Peyer's patch (tissue), 4 donors: ENCODE data around the gene SPATS1. TPM values are rescaled to one million over a fixed set of nuclear protein-coding genes. Genes with fewer than 3 reads are reported as not detected.

ENCODE experiments used
- DNase-seq, 3 donors: peaks; one replicate each; pipeline ENCODE4 v3.0.0-alpha.2; 2017 to 2019
- H3K27ac ChIP-seq, 4 donors: fragments of 200-600 bp; sonication (generic); one replicate each; pipeline ENCODE4 v1.5.1; 2016 to 2019
- H3K27me3 ChIP-seq, 2 donors: fragments of 200-600 bp; sonication (generic); one replicate each; pipeline ENCODE4 v1.5.1; 2019
- H3K36me3 ChIP-seq, 3 donors: fragments of 200-600 bp; sonication (generic); one replicate each; pipeline ENCODE4 v1.5.1; 2016 to 2019
- H3K4me1 ChIP-seq, 4 donors: fragments of 200-600 bp; sonication (generic); one replicate each; pipeline ENCODE4 v1.5.1; 2016 to 2019
- H3K4me3 ChIP-seq, 4 donors: fragments of 200-600 bp; sonication (generic); 1 replicate in 3 of 4; 2 replicates in 1 of 4; pipeline ENCODE4 v1.5.1; 2016 to 2019; ENCODE audit warnings: mild to moderate bottlenecking in 1 of 4
- H3K9me3 ChIP-seq, 4 donors: fragments of 200-600 bp; sonication (generic); one replicate each; pipeline ENCODE4 v1.5.1; 2016 to 2019; ENCODE audit warnings: mild to moderate bottlenecking in 1 of 4
- CTCF ChIP-seq, 6 experiments: fragments of 450-650 bp in 4 of 6; fragments of 200-600 bp in 2 of 6; sonication (generic) in 1 of 6; IDR thresholded peaks; one replicate each; pipeline ENCODE4 v1.5.1; 2017 to 2019; ENCODE audit warnings: antibody characterized with exemption in 6 of 6, mild to moderate bottlenecking in 3 of 6, moderate library complexity in 1 of 6
- POLR2A ChIP-seq, 2 donors: fragments of 450-650 bp; IDR thresholded peaks; one replicate each; pipeline ENCODE4 v1.5.1; 2017; ENCODE audit warnings: antibody characterized with exemption in 2 of 2, mild to moderate bottlenecking in 2 of 2, moderate library complexity in 2 of 2
- total RNA-seq, 4 donors: library from RNA; depleted of rRNA; stranded (reverse); fragments of >200 nt; gene quantifications; one replicate each; pipeline ENCODE4 v1.1.0, GENCODE V29; 2016

Gene SPATS1
- total RNA-seq, 4 donors from 2014 or later, result not detected

- no peaks in the 10 kb centered on the region for H3K27me3 ChIP-seq
- no peaks in the 10 kb centered on the region for H3K9me3 ChIP-seq
- H3K27ac ChIP-seq, result no peak overlapping the region
- TF ChIP-seq CTCF (IDR thresholded peaks at IDR 0.05) (no peak), POLR2A (IDR thresholded peaks at IDR 0.05) (no peak)
- no peak overlapping the region for H3K4me3 ChIP-seq
- DNase-seq, result no peak
- no peaks in the 10 kb centered on the region for H3K4me1 ChIP-seq
- H3K36me3 ChIP-seq, result no peaks in the 10 kb centered on the region
These were observed 9.8 kb downstream of the SPATS1 start for GRCh38 chr6:44352259-44352658.

- H3K4me1 ChIP-seq, result no peaks in the 10 kb centered on the region
- no peak for DNase-seq
- no peak for TF ChIP-seq POLR2A (IDR thresholded peaks at IDR 0.05)
- TF ChIP-seq CTCF (IDR thresholded peaks at IDR 0.05), result no peak
These were observed 10.9 kb downstream of the SPATS1 start for GRCh38 chr6:44353336-44353735.

GRCh38 chr6:44355640-44356039, 13.2 kb downstream of the SPATS1 start:
- TF ChIP-seq CTCF (IDR thresholded peaks at IDR 0.05) (no peak), POLR2A (IDR thresholded peaks at IDR 0.05) (no peak)

More at GRCh38 chr6:44353336-44353735, 10.9 kb downstream of the SPATS1 start:
- Histone ChIP-seq H3K27me3 (no peaks in the 10 kb centered on the region), H3K4me3 (no peak overlapping the region), H3K9me3 (no peaks in the 10 kb centered on the region), H3K36me3 (no peaks in the 10 kb centered on the region), H3K27ac (no peak overlapping the region)

GRCh38 chr6:44356487-44356886, 14.0 kb downstream of the SPATS1 start:
- Histone ChIP-seq H3K27ac (no peak overlapping the region), H3K27me3 (no peaks in the 10 kb centered on the region), H3K9me3 (no peaks in the 10 kb centered on the region), H3K4me3 (no peak overlapping the region), H3K4me1 (no peaks in the 10 kb centered on the region), H3K36me3 (no peaks in the 10 kb centered on the region)
- DNase-seq, result no peak
- TF ChIP-seq CTCF (IDR thresholded peaks at IDR 0.05) (no peak), POLR2A (IDR thresholded peaks at IDR 0.05) (no peak)

More at GRCh38 chr6:44355640-44356039, 13.2 kb downstream of the SPATS1 start:
- Histone ChIP-seq H3K4me1 (no peaks in the 10 kb centered on the region), H3K36me3 (no peaks in the 10 kb centered on the region), H3K4me3 (no peak overlapping the region), H3K27me3 (no peaks in the 10 kb centered on the region), H3K9me3 (no peaks in the 10 kb centered on the region), H3K27ac (no peak overlapping the region)
- no peak for DNase-seq

- Histone ChIP-seq H3K9me3 (no peaks in the 10 kb centered on the region), H3K27ac (no peak overlapping the region), H3K27me3 (no peaks in the 10 kb centered on the region), H3K36me3 (no peaks in the 10 kb centered on the region), H3K4me1 (no peaks in the 10 kb centered on the region), H3K4me3 (no peak overlapping the region)
- no peak for DNase-seq
- no peak for TF ChIP-seq CTCF (IDR thresholded peaks at IDR 0.05)
- no peak for TF ChIP-seq POLR2A (IDR thresholded peaks at IDR 0.05)
These were observed 17.5 kb downstream of the SPATS1 start for GRCh38 chr6:44359973-44360372.

GRCh38 chr6:44361947-44362346, 19.5 kb downstream of the SPATS1 start:
- Histone ChIP-seq H3K27ac (no peak overlapping the region), H3K27me3 (no peaks in the 10 kb centered on the region), H3K36me3 (no peaks in the 10 kb centered on the region), H3K4me1 (no peaks in the 10 kb centered on the region), H3K4me3 (no peak overlapping the region), H3K9me3 (no peaks in the 10 kb centered on the region)
- DNase-seq, result no peak
- TF ChIP-seq CTCF (IDR thresholded peaks at IDR 0.05), result no peak
- TF ChIP-seq POLR2A (IDR thresholded peaks at IDR 0.05), result no peak
